ENCODE data around the gene ANKRD33B.

Gene ANKRD33B

GRCh38 chr5:10530601-10531320, 33.1 kb upstream of the ANKRD33B start:
- TF ChIP-seq CTCF (conservative IDR thresholded peaks at IDR 0.05; ENCODE audit: control insufficient read depth, insufficient read depth, low read depth, low read length), result no peak
- no peak overlapping the region for H3K4me3 ChIP-seq (ENCODE audit: control insufficient read depth, low read depth, low read length)
- no peak for DNase-seq (ENCODE audit: low read depth)

- no peak for TF ChIP-seq CTCF (conservative IDR thresholded peaks at IDR 0.05; ENCODE audit: control insufficient read depth, insufficient read depth, low read depth, low read length)
- DNase-seq (ENCODE audit: low read depth), result no peak
- H3K4me3 ChIP-seq (ENCODE audit: control insufficient read depth, low read depth, low read length), result no peak overlapping the region
Observed at GRCh38 chr5:10532421-10532820, 31.4 kb upstream of the ANKRD33B start.

- no peak for DNase-seq (ENCODE audit: low read depth)
- H3K4me3 ChIP-seq (ENCODE audit: control insufficient read depth, low read depth, low read length), result no peak overlapping the region
- TF ChIP-seq CTCF (conservative IDR thresholded peaks at IDR 0.05; ENCODE audit: control insufficient read depth, insufficient read depth, low read depth, low read length), result no peak
Observed at GRCh38 chr5:10533226-10533625, 30.6 kb upstream of the ANKRD33B start.

GRCh38 chr5:10534561-10535530, 29.0 kb upstream of the ANKRD33B start:
- no peak overlapping the region for H3K4me3 ChIP-seq (ENCODE audit: control insufficient read depth, low read depth, low read length)
- TF ChIP-seq CTCF (conservative IDR thresholded peaks at IDR 0.05; ENCODE audit: control insufficient read depth, insufficient read depth, low read depth, low read length), result no peak
- DNase-seq (ENCODE audit: low read depth), result no peak

- no peak for DNase-seq (ENCODE audit: low read depth)
- no peak for TF ChIP-seq CTCF (conservative IDR thresholded peaks at IDR 0.05; ENCODE audit: control insufficient read depth, insufficient read depth, low read depth, low read length)
- H3K4me3 ChIP-seq (ENCODE audit: control insufficient read depth, low read depth, low read length), result no peak overlapping the region
Observed at GRCh38 chr5:10536511-10536910, 27.4 kb upstream of the ANKRD33B start.

- TF ChIP-seq CTCF (conservative IDR thresholded peaks at IDR 0.05; ENCODE audit: control insufficient read depth, insufficient read depth, low read depth, low read length), result no peak
- DNase-seq (ENCODE audit: low read depth), result no peak
- no peak overlapping the region for H3K4me3 ChIP-seq (ENCODE audit: control insufficient read depth, low read depth, low read length)
Observed at GRCh38 chr5:10536931-10537579, 26.8 kb upstream of the ANKRD33B start.

All from fibroblast of mammary gland (primary cell).